GM23338 (cell line): ENCODE measurements around the gene SNN. TPM values are rescaled to one million over a fixed set of nuclear protein-coding genes. Genes with fewer than 3 reads are reported as not detected.

Experiments used
- ATAC-seq: fragments of 200-7000 bp; cut with Tn5 transposase; 3 replicates; pipeline ENCODE4 v1.9.1; 2020
- DNase-seq: peaks from one replicate; pipeline ENCODE4 v3.0.0-alpha.2; 2015; ENCODE audit warnings: low spot score
- H2AFZ ChIP-seq: fragments of 200-600 bp; sonication (generic); 2 replicates; pipeline ENCODE4 v1.8.0; 2016; ENCODE audit warnings: antibody characterized with exemption, mild to moderate bottlenecking, moderate library complexity
- H3F3A ChIP-seq: fragments of 200-600 bp; sonication (generic); replicated peaks from 2 replicates; pipeline ENCODE4 v1.8.0; 2017; ENCODE audit warnings: antibody characterized with exemption, mixed run types, low read depth
- H3K27ac ChIP-seq: fragments of 200-600 bp; sonication (generic); 2 replicates; pipeline ENCODE4 v1.6.1; 2016; ENCODE audit warnings: low read depth
- H3K27me3 ChIP-seq: fragments of 200-600 bp; sonication (generic); 2 replicates; pipeline ENCODE4 v1.8.0; 2016; ENCODE audit warnings: mild to moderate bottlenecking, mixed run types, moderate library complexity; ENCODE audit not compliant: insufficient read depth
- H3K36me3 ChIP-seq: fragments of 200-600 bp; sonication (generic); 2 replicates; pipeline ENCODE4 v1.8.0; 2016; ENCODE audit warnings: mild to moderate bottlenecking; ENCODE audit not compliant: insufficient read depth
- H3K4me1 ChIP-seq: fragments of 200-600 bp; sonication (generic); 2 replicates; pipeline ENCODE4 v1.8.0; 2016; ENCODE audit warnings: mild to moderate bottlenecking, moderate library complexity; ENCODE audit not compliant: insufficient read depth
- H3K4me2 ChIP-seq: fragments of 200-600 bp; sonication (generic); 2 replicates; pipeline ENCODE4 v1.7.1; 2017; ENCODE audit warnings: mixed run types
- H3K4me3 ChIP-seq: fragments of 200-600 bp; sonication (generic); 2 replicates; pipeline ENCODE4 v1.6.1; 2016; ENCODE audit warnings: mixed run types
- H3K79me2 ChIP-seq: fragments of 200-600 bp; sonication (generic); replicated peaks from 2 replicates; pipeline ENCODE4 v1.8.0; 2017; ENCODE audit warnings: mild to moderate bottlenecking; ENCODE audit not compliant: insufficient read depth
- H3K9me2 ChIP-seq: fragments of 200-600 bp; sonication (generic); 2 replicates; pipeline ENCODE4 v1.8.0; 2017; ENCODE audit not compliant: insufficient read depth
- H4K20me1 ChIP-seq: fragments of 200-600 bp; sonication (generic); replicated peaks from 2 replicates; pipeline ENCODE4 v1.8.0; 2017; ENCODE audit warnings: mild to moderate bottlenecking; ENCODE audit not compliant: insufficient read depth
- H3K27ac Mint-ChIP-seq: 2 replicates; pipeline ENCODE4 v1.8.0; 2020; ENCODE audit warnings: inconsistent platforms, mild to moderate bottlenecking, moderate library complexity, mixed read lengths
- H3K27me3 Mint-ChIP-seq: 3 replicates; pipeline ENCODE4 v1.8.0; 2022; ENCODE audit warnings: low read depth, mild to moderate bottlenecking, moderate library complexity, mixed read lengths, inconsistent platforms; ENCODE audit not compliant: insufficient read depth, poor library complexity
- H3K36me3 Mint-ChIP-seq: 3 replicates; pipeline ENCODE4 v1.8.0; 2021; ENCODE audit warnings: low read depth, mild to moderate bottlenecking, inconsistent platforms, moderate library complexity, mixed read lengths
- H3K4me1 Mint-ChIP-seq: 3 replicates; pipeline ENCODE4 v1.8.0; 2020; ENCODE audit warnings: mild to moderate bottlenecking, inconsistent platforms, mixed read lengths
- H3K4me3 Mint-ChIP-seq: 3 replicates; pipeline ENCODE4 v1.8.0; 2021; ENCODE audit warnings: moderate library complexity, mild to moderate bottlenecking, inconsistent platforms, mixed read lengths
- H3K9me3 Mint-ChIP-seq: 3 replicates; pipeline ENCODE4 v1.8.0; 2020; ENCODE audit warnings: moderate library complexity, mild to moderate bottlenecking, inconsistent platforms, mixed read lengths
- CREB1 ChIP-seq: fragments of 250-450 bp; sonication (Bioruptor Pico); IDR thresholded peaks from 2 replicates; pipeline ENCODE4 v1.5.0; 2020; ENCODE audit warnings: low read depth, mild to moderate bottlenecking, moderate library complexity
- EZH2 ChIP-seq: fragments of 200-600 bp; sonication (generic); IDR thresholded peaks from one replicate; pipeline ENCODE4 v1.8.0; 2017; ENCODE audit warnings: antibody characterized with exemption, mild to moderate bottlenecking, low read depth; ENCODE audit not compliant: unreplicated experiment
- EZH2phosphoT487 ChIP-seq: fragments of 200-600 bp; sonication (generic); IDR thresholded peaks from one replicate; pipeline ENCODE4 v1.8.1; 2018; ENCODE audit warnings: antibody characterized with exemption; ENCODE audit not compliant: unreplicated experiment
- JUNB ChIP-seq: IDR thresholded peaks from one replicate; pipeline ENCODE4 v1.6.1; 2016; ENCODE audit warnings: antibody characterized with exemption; ENCODE audit not compliant: unreplicated experiment
- NANOG ChIP-seq: IDR thresholded peaks from 2 replicates; pipeline ENCODE4 v1.6.1; 2016; ENCODE audit warnings: antibody characterized with exemption, borderline replicate concordance
- POLR2AphosphoS5 ChIP-seq: IDR thresholded peaks from 2 replicates; pipeline ENCODE4 v1.6.1; 2016; ENCODE audit warnings: antibody characterized with exemption, low read depth
- STAT1 ChIP-seq: IDR thresholded peaks from one replicate; pipeline ENCODE4 v1.6.1; 2016; ENCODE audit warnings: antibody characterized with exemption; ENCODE audit not compliant: unreplicated experiment
- ZNF114 ChIP-seq: fragments of 250-450 bp; sonication (Bioruptor Pico); IDR thresholded peaks from 2 replicates; pipeline ENCODE4 v1.5.0; 2020; ENCODE audit warnings: mild to moderate bottlenecking, moderate library complexity
- ZNF331 ChIP-seq: fragments of 250-450 bp; sonication (Bioruptor Pico); IDR thresholded peaks from 2 replicates; pipeline ENCODE4 v1.5.0; 2020; ENCODE audit warnings: low read depth, mild to moderate bottlenecking, moderate library complexity
- polyA plus RNA-seq: library from polyadenylated mRNA; unstranded; fragments of >200 nt; fragmentation: Nextera tagmentation; extraction: Ambion mirVana; gene quantifications from 2 replicates; pipeline ENCODE4 v1.2.1, GENCODE V29; 2016
- total RNA-seq: library from RNA; depleted of rRNA; stranded (reverse); fragments of >200 nt; shearing (Covaris generic); gene quantifications from 2 replicates; pipeline ENCODE4 v1.2.3, GENCODE V29; 2014
- TF ChIP-seq, protein P1 (sequence below): IDR thresholded peaks from one replicate; pipeline ENCODE4 v1.6.1; 2018; ENCODE audit warnings: antibody characterized with exemption; ENCODE audit not compliant: unreplicated experiment
- TF ChIP-seq, protein P2 (sequence below): fragments of 250-450 bp; sonication (Bioruptor Pico); IDR thresholded peaks from 2 replicates; pipeline ENCODE4 v1.5.0; 2020; ENCODE audit warnings: mild to moderate bottlenecking, moderate library complexity
- TF ChIP-seq, protein P3 (sequence below): IDR thresholded peaks from 2 replicates; pipeline ENCODE4 v1.6.1; 2016; ENCODE audit warnings: antibody characterized with exemption
- TF ChIP-seq, protein P4 (sequence below), 2 experiments: fragments of 200-600 bp in 1 of 2; sonication (generic) in 1 of 2; conservative IDR thresholded peaks; 2 replicates each; pipeline versions ENCODE4 v1.5.1 to v1.6.1; 2016 to 2017; ENCODE audit warnings: antibody characterized with exemption in 2 of 2, low read depth in 2 of 2, mild to moderate bottlenecking in 2 of 2, moderate library complexity in 1 of 2

SNN gene
- total and polyA plus RNA-seq, 2 experiments from 2014 or later, result 19.0 to 63.3 TPM

DNA sequence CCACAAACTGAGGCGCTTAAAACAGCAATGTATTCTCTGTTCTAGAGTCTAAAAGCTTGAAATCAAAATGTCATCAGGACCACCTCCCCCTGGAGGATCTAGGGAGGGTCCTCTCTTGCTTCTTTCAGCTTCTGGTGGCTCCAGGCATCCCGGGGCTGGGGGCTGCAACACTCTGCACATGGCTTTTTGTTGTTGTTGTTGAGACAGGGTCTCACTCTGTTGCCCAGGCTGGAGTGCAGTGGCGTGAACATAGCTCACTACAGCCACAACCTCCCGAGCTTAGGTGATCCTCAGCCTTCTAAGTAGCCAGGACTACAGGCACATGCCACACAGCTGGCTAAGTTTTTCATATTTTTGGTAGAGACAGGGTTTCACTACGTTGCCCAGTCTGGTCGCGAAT lies 37.0 kb upstream of the SNN start:
- Mint-ChIP-seq H3K36me3 (no peaks in the 10 kb centered on the region), H3K4me1 (peaks cover 24% of the 10 kb centered on the region), H3K9me3 (no peaks in the 10 kb centered on the region; the same call in 2 of the 3 replicates), H3K27ac (no peak overlapping the region), H3K4me3 (no peak overlapping the region), H3K27me3 (peaks cover 16% of the 10 kb centered on the region)
- DNase-seq, result no peak
- H4K20me1 ChIP-seq, result no peaks in the 10 kb centered on the region
- H3K9me2 ChIP-seq, result no peaks in the 10 kb centered on the region
- H3K27me3 ChIP-seq, result no peaks in the 10 kb centered on the region
- no peak overlapping the region for H2AFZ ChIP-seq
- H3K4me2 ChIP-seq, result no peak overlapping the region
- H3K79me2 ChIP-seq, result no peaks in the 10 kb centered on the region
- H3K4me1 ChIP-seq, result peaks cover 6% of the 10 kb centered on the region; the same call in 1 of the 2 replicates
- peaks cover 8% of the 10 kb centered on the region; the same call in 1 of the 2 replicates for H3F3A ChIP-seq
- H3K36me3 ChIP-seq, result no peaks in the 10 kb centered on the region
- H3K27ac ChIP-seq, result no peak overlapping the region
- H3K4me3 ChIP-seq, result no peak overlapping the region
- TF ChIP-seq, protein P1, sequence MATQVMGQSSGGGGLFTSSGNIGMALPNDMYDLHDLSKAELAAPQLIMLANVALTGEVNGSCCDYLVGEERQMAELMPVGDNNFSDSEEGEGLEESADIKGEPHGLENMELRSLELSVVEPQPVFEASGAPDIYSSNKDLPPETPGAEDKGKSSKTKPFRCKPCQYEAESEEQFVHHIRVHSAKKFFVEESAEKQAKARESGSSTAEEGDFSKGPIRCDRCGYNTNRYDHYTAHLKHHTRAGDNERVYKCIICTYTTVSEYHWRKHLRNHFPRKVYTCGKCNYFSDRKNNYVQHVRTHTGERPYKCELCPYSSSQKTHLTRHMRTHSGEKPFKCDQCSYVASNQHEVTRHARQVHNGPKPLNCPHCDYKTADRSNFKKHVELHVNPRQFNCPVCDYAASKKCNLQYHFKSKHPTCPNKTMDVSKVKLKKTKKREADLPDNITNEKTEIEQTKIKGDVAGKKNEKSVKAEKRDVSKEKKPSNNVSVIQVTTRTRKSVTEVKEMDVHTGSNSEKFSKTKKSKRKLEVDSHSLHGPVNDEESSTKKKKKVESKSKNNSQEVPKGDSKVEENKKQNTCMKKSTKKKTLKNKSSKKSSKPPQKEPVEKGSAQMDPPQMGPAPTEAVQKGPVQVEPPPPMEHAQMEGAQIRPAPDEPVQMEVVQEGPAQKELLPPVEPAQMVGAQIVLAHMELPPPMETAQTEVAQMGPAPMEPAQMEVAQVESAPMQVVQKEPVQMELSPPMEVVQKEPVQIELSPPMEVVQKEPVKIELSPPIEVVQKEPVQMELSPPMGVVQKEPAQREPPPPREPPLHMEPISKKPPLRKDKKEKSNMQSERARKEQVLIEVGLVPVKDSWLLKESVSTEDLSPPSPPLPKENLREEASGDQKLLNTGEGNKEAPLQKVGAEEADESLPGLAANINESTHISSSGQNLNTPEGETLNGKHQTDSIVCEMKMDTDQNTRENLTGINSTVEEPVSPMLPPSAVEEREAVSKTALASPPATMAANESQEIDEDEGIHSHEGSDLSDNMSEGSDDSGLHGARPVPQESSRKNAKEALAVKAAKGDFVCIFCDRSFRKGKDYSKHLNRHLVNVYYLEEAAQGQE, result no peak
- TF ChIP-seq, protein P2, sequence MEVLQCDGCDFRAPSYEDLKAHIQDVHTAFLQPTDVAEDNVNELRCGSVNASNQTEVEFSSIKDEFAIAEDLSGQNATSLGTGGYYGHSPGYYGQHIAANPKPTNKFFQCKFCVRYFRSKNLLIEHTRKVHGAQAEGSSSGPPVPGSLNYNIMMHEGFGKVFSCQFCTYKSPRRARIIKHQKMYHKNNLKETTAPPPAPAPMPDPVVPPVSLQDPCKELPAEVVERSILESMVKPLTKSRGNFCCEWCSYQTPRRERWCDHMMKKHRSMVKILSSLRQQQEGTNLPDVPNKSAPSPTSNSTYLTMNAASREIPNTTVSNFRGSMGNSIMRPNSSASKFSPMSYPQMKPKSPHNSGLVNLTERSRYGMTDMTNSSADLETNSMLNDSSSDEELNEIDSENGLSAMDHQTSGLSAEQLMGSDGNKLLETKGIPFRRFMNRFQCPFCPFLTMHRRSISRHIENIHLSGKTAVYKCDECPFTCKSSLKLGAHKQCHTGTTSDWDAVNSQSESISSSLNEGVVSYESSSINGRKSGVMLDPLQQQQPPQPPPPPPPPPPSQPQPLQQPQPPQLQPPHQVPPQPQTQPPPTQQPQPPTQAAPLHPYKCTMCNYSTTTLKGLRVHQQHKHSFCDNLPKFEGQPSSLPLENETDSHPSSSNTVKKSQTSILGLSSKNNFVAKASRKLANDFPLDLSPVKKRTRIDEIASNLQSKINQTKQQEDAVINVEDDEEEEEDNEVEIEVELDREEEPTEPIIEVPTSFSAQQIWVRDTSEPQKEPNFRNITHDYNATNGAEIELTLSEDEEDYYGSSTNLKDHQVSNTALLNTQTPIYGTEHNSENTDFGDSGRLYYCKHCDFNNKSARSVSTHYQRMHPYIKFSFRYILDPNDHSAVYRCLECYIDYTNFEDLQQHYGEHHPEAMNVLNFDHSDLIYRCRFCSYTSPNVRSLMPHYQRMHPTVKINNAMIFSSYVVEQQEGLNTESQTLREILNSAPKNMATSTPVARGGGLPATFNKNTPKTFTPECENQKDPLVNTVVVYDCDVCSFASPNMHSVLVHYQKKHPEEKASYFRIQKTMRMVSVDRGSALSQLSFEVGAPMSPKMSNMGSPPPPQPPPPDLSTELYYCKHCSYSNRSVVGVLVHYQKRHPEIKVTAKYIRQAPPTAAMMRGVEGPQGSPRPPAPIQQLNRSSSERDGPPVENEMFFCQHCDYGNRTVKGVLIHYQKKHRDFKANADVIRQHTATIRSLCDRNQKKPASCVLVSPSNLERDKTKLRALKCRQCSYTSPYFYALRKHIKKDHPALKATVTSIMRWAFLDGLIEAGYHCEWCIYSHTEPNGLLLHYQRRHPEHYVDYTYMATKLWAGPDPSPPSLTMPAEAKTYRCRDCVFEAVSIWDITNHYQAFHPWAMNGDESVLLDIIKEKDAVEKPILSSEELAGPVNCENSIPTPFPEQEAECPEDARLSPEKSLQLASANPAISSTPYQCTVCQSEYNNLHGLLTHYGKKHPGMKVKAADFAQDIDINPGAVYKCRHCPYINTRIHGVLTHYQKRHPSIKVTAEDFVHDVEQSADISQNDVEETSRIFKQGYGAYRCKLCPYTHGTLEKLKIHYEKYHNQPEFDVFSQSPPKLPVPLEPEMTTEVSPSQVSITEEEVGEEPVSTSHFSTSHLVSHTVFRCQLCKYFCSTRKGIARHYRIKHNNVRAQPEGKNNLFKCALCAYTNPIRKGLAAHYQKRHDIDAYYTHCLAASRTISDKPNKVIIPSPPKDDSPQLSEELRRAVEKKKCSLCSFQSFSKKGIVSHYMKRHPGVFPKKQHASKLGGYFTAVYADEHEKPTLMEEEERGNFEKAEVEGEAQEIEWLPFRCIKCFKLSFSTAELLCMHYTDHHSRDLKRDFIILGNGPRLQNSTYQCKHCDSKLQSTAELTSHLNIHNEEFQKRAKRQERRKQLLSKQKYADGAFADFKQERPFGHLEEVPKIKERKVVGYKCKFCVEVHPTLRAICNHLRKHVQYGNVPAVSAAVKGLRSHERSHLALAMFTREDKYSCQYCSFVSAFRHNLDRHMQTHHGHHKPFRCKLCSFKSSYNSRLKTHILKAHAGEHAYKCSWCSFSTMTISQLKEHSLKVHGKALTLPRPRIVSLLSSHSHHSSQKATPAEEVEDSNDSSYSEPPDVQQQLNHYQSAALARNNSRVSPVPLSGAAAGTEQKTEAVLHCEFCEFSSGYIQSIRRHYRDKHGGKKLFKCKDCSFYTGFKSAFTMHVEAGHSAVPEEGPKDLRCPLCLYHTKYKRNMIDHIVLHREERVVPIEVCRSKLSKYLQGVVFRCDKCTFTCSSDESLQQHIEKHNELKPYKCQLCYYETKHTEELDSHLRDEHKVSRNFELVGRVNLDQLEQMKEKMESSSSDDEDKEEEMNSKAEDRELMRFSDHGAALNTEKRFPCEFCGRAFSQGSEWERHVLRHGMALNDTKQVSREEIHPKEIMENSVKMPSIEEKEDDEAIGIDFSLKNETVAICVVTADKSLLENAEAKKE (CRISPR knock-in tag), result no peak
- TF ChIP-seq STAT1, result no peak
- no peak for TF ChIP-seq ZNF114 (CRISPR knock-in tag)
- TF ChIP-seq EZH2phosphoT487, result no peak
- TF ChIP-seq ZNF331 (CRISPR knock-in tag), result no peak
- no peak for TF ChIP-seq NANOG
- no peak for TF ChIP-seq POLR2AphosphoS5
- TF ChIP-seq, protein P3, sequence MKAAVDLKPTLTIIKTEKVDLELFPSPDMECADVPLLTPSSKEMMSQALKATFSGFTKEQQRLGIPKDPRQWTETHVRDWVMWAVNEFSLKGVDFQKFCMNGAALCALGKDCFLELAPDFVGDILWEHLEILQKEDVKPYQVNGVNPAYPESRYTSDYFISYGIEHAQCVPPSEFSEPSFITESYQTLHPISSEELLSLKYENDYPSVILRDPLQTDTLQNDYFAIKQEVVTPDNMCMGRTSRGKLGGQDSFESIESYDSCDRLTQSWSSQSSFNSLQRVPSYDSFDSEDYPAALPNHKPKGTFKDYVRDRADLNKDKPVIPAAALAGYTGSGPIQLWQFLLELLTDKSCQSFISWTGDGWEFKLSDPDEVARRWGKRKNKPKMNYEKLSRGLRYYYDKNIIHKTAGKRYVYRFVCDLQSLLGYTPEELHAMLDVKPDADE, result no peak
- TF ChIP-seq, protein P4, sequence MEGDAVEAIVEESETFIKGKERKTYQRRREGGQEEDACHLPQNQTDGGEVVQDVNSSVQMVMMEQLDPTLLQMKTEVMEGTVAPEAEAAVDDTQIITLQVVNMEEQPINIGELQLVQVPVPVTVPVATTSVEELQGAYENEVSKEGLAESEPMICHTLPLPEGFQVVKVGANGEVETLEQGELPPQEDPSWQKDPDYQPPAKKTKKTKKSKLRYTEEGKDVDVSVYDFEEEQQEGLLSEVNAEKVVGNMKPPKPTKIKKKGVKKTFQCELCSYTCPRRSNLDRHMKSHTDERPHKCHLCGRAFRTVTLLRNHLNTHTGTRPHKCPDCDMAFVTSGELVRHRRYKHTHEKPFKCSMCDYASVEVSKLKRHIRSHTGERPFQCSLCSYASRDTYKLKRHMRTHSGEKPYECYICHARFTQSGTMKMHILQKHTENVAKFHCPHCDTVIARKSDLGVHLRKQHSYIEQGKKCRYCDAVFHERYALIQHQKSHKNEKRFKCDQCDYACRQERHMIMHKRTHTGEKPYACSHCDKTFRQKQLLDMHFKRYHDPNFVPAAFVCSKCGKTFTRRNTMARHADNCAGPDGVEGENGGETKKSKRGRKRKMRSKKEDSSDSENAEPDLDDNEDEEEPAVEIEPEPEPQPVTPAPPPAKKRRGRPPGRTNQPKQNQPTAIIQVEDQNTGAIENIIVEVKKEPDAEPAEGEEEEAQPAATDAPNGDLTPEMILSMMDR (conservative IDR thresholded peaks at IDR 0.05; ENCODE audit: low read depth in 2 of 2), result no peak
- TF ChIP-seq JUNB, result no peak
- no peak for TF ChIP-seq EZH2
- TF ChIP-seq CREB1 (CRISPR knock-in tag), result no peak
- no peak for ATAC-seq
